Body of pancreas (tissue), 4 donors: ENCODE results near the gene MPC1. TPM values are rescaled to one million over a fixed set of nuclear protein-coding genes. Genes with fewer than 3 reads are reported as not detected.

ENCODE experiments used
- ATAC-seq: fragments of 150-250 bp; one replicate; pipeline ENCODE4 v1.9.1; 2016
- DNase-seq, 4 donors: peaks; one replicate each; pipeline ENCODE4 v3.0.0-alpha.2; 2019
- H3K27ac ChIP-seq, 4 donors: fragments of 200-600 bp; sonication (generic); 1 replicate in 3 of 4; 2 replicates in 1 of 4; pipeline versions ENCODE4 v1.5.1 to v1.6.1; 2016 to 2019; ENCODE audit warnings: mild to moderate bottlenecking in 1 of 4, mixed read lengths in 1 of 4, moderate library complexity in 1 of 4
- H3K27me3 ChIP-seq, 2 donors: fragments of 200-600 bp; sonication (generic); one replicate each; pipeline ENCODE4 v1.6.0; 2016; ENCODE audit warnings: mild to moderate bottlenecking in 1 of 2
- H3K36me3 ChIP-seq, 2 donors: fragments of 200-600 bp; sonication (generic); replicated peaks in 1 of 2; 2 replicates each; pipeline ENCODE4 v1.5.1; 2016; ENCODE audit warnings: low read depth in 2 of 2; ENCODE audit not compliant: insufficient read depth in 1 of 2
- H3K4me1 ChIP-seq: fragments of 200-600 bp; sonication (generic); one replicate; pipeline ENCODE4 v1.6.0; 2016
- H3K4me3 ChIP-seq, 2 donors: fragments of 200-600 bp; sonication (generic); 1 replicate in 1 of 2; 2 replicates in 1 of 2; pipeline ENCODE4 v1.5.1; 2016 to 2019
- H3K9me3 ChIP-seq, 3 donors: fragments of 200-600 bp; sonication (generic); 1 replicate in 2 of 3; 2 replicates in 1 of 3; pipeline ENCODE4 v1.5.1; 2016
- CTCF ChIP-seq, 7 experiments: fragments of 450-650 bp in 4 of 7; fragments of 200-600 bp in 3 of 7; sonication (generic) in 3 of 7; IDR thresholded peaks; one replicate each; pipeline ENCODE4 v1.5.1; 2016 to 2019; ENCODE audit warnings: antibody characterized with exemption in 7 of 7
- POLR2A ChIP-seq, 3 donors: fragments of 450-650 bp; IDR thresholded peaks; one replicate each; pipeline ENCODE4 v1.6.1; 2016; ENCODE audit warnings: antibody characterized with exemption in 3 of 3, mild to moderate bottlenecking in 2 of 3
- WGBS, 2 donors: methylation state at CpG; one replicate each; pipeline ENCODE4 v1.1.5; 2017; 5-methylcytosine and 5-hydroxymethylcytosine counted together
- intact Hi-C: fragments of 100-400 bp; cut with DNase I; formaldehyde crosslinking; loops from one replicate; pipeline ENCODE4 v1.15.1; 2023
- total RNA-seq, 2 donors: library from RNA; depleted of rRNA; stranded (reverse); fragments of >200 nt; gene quantifications; one replicate each; pipeline ENCODE4 v1.1.0, GENCODE V29; 2016

MPC1 gene
- total RNA-seq, 2 donors from 2014 or later = 20.8 to 25.4 TPM

GRCh38 chr6:166423051-166423745 lies 40.5 kb upstream of the MPC1 start:
- DNase-seq = no peak
- Histone ChIP-seq H3K4me3 (no peak overlapping the region), H3K27me3 (no peaks in the 10 kb centered on the region), H3K27ac (no peak overlapping the region), H3K4me1 (no peaks in the 10 kb centered on the region), H3K9me3 (no peaks in the 10 kb centered on the region), H3K36me3 (peaks cover 0 to 4% of the 10 kb centered on the region in 2 donors)
- no peak for ATAC-seq
- intact Hi-C loops = no loop called here
- TF ChIP-seq CTCF (IDR thresholded peaks at IDR 0.05) = no peak
- TF ChIP-seq POLR2A (IDR thresholded peaks at IDR 0.05) = no peak
- 89 to 97% methylated on average over 17 to 22 of the region's 22 CpGs for WGBS, 2 donors

GRCh38 chr6:166422201-166422940 lies 39.6 kb upstream of the MPC1 start:
- Histone ChIP-seq H3K4me3 (no peak overlapping the region), H3K9me3 (no peaks in the 10 kb centered on the region), H3K27ac (no peak overlapping the region), H3K36me3 (peaks cover 0 to 4% of the 10 kb centered on the region in 2 donors), H3K4me1 (no peaks in the 10 kb centered on the region), H3K27me3 (no peaks in the 10 kb centered on the region)
- 94 to 96% methylated on average over 20 of the region's 20 CpGs for WGBS, 2 donors
- DNase-seq (no peak), ATAC-seq (no peak)
- intact Hi-C loops = no loop called here
- no peak for TF ChIP-seq CTCF (IDR thresholded peaks at IDR 0.05)

GRCh38 chr6:166420351-166420750 lies 37.6 kb upstream of the MPC1 start:
- DNase-seq = no peak
- Histone ChIP-seq H3K9me3 (no peaks in the 10 kb centered on the region), H3K4me1 (no peaks in the 10 kb centered on the region), H3K36me3 (peaks cover 0 to 4% of the 10 kb centered on the region in 2 donors), H3K27me3 (no peaks in the 10 kb centered on the region), H3K4me3 (no peak overlapping the region), H3K27ac (no peak overlapping the region)
- 51 to 69% methylated on average over 6 of the region's 6 CpGs for WGBS, 2 donors
- TF ChIP-seq CTCF (IDR thresholded peaks at IDR 0.05) (peak in 1 of 7 experiments; percentile 8), POLR2A (IDR thresholded peaks at IDR 0.05) (no peak)
- no peak for ATAC-seq
- intact Hi-C loops = no loop called here

GRCh38 chr6:166419717-166420116 lies 37.0 kb upstream of the MPC1 start:
- no peak overlapping the region for H3K27ac ChIP-seq
- H3K4me1 ChIP-seq = no peaks in the 10 kb centered on the region
- 86 to 92% methylated on average over 14 of the region's 15 CpGs for WGBS, 2 donors
- no peaks in the 10 kb centered on the region for H3K27me3 ChIP-seq
- no peak overlapping the region for H3K4me3 ChIP-seq
- H3K36me3 ChIP-seq = peaks cover 0 to 4% of the 10 kb centered on the region in 2 donors
- intact Hi-C loops = no loop called here
- ATAC-seq (no peak), DNase-seq (no peak)
- TF ChIP-seq CTCF (IDR thresholded peaks at IDR 0.05) (no peak), POLR2A (IDR thresholded peaks at IDR 0.05) (no peak)
- no peaks in the 10 kb centered on the region for H3K9me3 ChIP-seq
